ENCODE results near the gene PPP2R5E.

The PPP2R5E gene

GRCh38 chr14:63517354-63517753, 25.8 kb downstream of the PPP2R5E start:
- no peak for DNase-seq

GRCh38 chr14:63515240-63515639, 27.9 kb downstream of the PPP2R5E start:
- no peak for DNase-seq

- no peak for DNase-seq
These were observed 29.4 kb downstream of the PPP2R5E start for GRCh38 chr14:63513756-63514155.

- DNase-seq, result no peak
These were observed 30.3 kb downstream of the PPP2R5E start for GRCh38 chr14:63512861-63513260.

- DNase-seq, result no peak
These were observed 32.6 kb downstream of the PPP2R5E start for GRCh38 chr14:63510538-63510937.

- no peak for DNase-seq
These were observed 35.1 kb downstream of the PPP2R5E start for GRCh38 chr14:63508033-63508432.

GRCh38 chr14:63504648-63505047, 38.5 kb downstream of the PPP2R5E start:
- DNase-seq, result no peak

GRCh38 chr14:63501429-63501828, 41.7 kb downstream of the PPP2R5E start:
- DNase-seq, result no peak

GRCh38 chr14:63499701-63500250, 43.4 kb downstream of the PPP2R5E start:
- DNase-seq, result no peak

GRCh38 chr14:63496837-63497400, 46.3 kb downstream of the PPP2R5E start:
- no peak for DNase-seq

GRCh38 chr14:63493246-63493645, 49.9 kb downstream of the PPP2R5E start:
- DNase-seq, result peak; percentile 9

- DNase-seq, result no peak
These were observed 50.8 kb downstream of the PPP2R5E start for GRCh38 chr14:63492391-63492790.

- DNase-seq, result no peak
These were observed 55.5 kb downstream of the PPP2R5E start for GRCh38 chr14:63487724-63488123.

- DNase-seq, result no peak
These were observed 56.4 kb downstream of the PPP2R5E start for GRCh38 chr14:63486738-63487137.

GRCh38 chr14:63483315-63483714, 59.9 kb downstream of the PPP2R5E start:
- DNase-seq, result no peak

- DNase-seq, result no peak
These were observed 62.6 kb downstream of the PPP2R5E start for GRCh38 chr14:63480599-63480998.

GRCh38 chr14:63478437-63478852, 64.7 kb downstream of the PPP2R5E start:
- no peak for DNase-seq

GRCh38 chr14:63478010-63478409, 65.2 kb downstream of the PPP2R5E start:
- DNase-seq, result no peak

- no peak for DNase-seq
These were observed 65.6 kb downstream of the PPP2R5E start for GRCh38 chr14:63477556-63477955.

GRCh38 chr14:63475761-63476160, 67.4 kb downstream of the PPP2R5E start:
- DNase-seq, result no peak

- no peak for DNase-seq
These were observed 68.3 kb downstream of the PPP2R5E start for GRCh38 chr14:63474844-63475243.

- no peak for DNase-seq
These were observed 69.1 kb downstream of the PPP2R5E start for GRCh38 chr14:63474111-63474510.

- DNase-seq, result no peak
These were observed 70.0 kb downstream of the PPP2R5E start for GRCh38 chr14:63472986-63473788.

Data from NCI-H1694 (cell line).